ENCODE results near the gene WTAP.
A peak's percentile ranks its signal among the peaks of the same experiment; 100 is the strongest.
"Not testable (repeated sequence)": the region's sequence is repeated elsewhere in the genome, so short reads cannot be mapped to it uniquely, and the experiment has no call there.

The WTAP gene

DNA sequence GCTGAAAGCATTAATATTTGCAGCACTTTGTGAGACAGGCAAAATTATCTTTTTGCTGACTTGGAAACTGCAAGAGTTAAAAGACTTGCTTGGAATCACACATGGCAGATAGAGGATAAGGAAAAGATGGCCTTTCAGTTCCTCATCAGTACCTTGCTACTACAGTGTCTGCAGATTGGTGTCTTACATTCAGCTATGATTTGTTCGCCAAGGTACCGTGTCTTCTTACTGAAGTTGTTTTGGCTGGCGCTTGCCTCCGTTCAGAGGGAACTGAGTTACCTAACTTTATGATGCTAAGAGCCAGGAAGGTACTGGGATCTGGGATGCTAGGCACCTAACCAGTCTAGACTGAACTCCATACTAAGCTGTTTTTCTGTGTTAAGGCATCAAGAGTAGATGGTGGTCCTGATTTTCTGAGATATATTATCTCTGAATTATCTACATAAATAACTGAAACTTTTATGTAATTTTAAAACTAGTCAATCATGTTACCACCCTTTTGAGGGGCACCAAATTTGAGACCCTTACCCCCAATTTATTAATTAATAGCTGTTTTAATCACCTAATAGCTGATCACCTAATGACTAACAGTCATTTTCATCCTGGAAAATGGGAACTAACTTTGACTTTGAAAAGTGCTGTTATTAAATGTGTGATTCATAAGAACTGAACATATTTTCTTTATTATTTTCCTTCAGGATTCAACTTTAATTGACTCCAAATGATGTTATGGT lies 2.5 kb downstream of the WTAP start:
- DNase-seq (ENCODE audit: low read depth in 2 of 2) = no peak

DNA sequence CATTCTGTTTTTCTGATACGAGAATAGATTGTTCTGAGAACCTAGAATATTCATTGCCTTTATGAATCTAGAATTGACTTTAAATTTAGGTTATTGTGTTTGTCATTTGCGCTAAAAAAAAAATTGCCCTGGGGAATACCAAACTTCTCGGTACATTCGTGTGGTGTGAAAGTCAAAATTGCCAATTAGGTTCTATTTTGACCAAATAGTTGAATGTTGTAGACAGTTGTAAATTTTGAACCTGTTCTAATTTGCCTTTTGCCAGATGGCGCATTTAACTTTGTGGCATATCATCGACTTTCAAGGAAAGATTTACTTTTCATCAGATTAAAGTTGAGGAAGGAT lies 3.0 kb downstream of the WTAP start:
- no peak for DNase-seq (ENCODE audit: low read depth in 2 of 2)

DNA sequence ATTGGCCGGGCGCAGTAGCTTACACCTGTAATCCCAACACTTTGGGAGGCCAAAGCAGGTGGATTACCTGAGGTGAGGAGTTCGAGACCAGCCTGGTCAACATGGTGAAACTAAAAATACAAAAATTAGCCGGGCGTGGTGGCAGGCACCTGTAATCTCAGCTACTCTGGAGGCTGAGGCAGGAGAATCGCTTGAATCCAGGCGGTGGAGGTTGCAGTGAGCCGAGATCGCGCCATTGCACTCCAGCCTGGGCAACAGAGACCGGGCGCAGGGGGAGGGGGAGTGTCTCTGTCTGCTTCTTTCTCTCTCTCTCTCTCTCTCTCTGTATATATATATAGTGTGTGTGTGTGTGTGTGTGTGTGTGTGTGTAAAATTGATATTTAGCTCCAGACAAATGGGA lies 5.2 kb downstream of the WTAP start:
- DNase-seq (ENCODE audit: low read depth in 2 of 2) = not testable (repeated sequence)

DNA sequence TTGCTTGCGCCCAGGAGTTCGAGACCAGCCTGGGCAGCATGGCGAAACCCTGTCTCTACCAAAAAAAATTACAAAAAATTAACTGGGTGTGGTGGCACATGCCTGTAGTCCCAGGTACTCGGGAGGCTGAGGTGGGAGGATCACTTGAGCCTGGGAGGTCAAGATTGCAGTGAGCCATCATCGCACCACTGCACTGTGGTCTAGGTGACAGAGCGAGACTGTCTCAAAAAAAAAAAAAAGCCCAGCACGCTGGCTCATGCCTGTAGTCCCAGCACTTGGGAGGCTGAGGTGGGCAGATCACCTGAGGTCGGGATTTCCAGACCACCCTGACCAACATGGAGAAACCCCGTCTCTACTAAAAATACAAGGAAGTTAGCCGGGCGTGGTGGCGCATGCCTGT lies 6.1 kb downstream of the WTAP start:
- not testable (repeated sequence) for DNase-seq (ENCODE audit: low read depth in 2 of 2)

DNA sequence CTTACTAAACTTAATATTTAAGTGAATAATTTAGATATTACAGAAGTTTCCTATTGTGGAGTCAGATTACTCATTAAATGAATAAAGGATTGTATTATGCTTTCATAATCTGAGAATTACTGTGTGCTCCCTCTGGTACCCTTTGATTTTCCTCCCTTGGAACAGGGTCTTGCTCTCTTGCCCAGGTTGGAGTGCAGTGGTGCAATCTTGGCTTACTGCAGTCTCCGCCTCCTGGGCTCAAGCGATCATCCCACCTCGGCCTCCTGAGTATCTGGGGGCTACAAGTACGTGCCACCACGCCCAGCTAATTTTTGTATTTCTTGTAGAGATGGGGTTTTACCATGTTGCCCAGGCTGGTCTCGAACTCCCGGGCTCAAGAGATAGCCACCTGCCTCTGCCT lies 9.6 kb downstream of the WTAP start:
- no peak for DNase-seq (ENCODE audit: low read depth in 2 of 2)

DNA sequence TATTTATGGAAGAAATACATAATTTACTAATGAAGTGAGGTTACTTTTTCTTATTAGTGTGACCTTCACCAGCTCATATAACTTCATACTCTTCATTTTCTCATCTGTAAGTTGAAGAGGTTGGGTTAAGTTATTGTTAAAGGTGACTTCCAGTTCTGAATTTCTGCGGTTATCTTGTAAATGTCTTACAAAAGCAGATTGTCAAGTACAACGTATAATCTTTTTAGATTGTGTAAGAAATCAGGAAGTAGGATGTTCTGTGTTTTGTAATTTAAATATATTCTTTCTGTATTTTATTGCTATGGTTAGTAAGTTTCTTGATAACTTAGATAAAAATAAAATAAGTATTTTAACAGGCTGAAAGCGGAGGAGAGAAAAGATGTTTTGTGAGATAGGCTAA lies 12.0 kb downstream of the WTAP start:
- DNase-seq (ENCODE audit: low read depth in 2 of 2) = no peak

DNA sequence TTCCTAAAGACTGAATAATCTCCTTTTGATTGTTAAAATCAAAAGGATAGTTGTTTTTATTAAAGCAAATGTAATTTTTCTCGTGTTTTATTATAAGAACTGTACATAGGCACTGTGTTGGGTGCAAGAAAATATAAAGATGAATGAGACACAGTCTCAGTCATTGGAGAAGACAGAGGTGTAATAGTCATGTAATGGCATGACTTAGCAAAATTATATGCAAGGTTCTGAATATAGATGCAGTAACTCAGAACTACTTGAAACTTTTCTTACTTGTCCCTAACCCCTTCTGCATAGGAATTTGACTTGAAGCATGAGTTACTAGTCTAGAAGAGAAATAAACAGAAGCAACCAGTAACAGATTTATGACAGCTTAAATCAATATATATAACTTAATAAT lies 14.9 kb downstream of the WTAP start:
- no peak for DNase-seq (ENCODE audit: low read depth in 2 of 2)

DNA sequence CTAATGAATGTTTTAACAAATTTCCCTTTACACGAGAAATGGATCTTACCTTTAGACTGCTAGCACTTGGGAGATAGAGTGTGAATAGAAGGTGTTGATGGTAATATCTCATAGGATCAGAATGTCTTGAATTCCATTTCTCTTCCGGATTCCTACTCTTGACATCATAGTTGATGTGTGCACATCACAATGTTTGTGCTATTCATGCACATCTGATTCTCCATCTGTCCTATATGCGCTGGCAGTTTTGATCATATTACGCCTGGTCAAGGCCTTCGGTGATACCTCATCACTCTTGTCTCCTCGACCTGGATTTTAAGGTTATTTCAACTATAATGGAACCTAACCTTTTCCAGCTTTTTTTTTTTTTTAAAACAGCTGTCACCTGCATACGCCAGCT lies 17.8 kb downstream of the WTAP start:
- no peak for DNase-seq (ENCODE audit: low read depth in 2 of 2)

DNA sequence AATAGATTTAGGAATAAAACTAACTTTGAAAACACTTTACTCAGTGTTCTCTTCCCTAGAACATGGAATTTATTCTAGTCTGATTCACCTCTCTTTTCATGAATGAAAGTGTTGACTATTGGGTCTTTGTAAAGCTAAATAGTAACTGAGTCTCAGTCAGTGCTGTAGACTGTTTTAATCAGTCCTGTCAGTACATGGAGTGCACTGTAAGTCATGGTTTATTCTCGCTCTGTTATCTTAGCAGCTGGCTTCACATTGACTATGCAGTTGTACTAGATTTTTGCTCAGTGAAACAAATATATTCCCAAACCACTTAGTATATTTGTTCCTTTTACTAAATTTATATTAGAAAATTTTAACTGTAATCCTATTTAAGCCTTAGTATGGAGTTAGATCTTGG lies 19.5 kb downstream of the WTAP start:
- no peak for DNase-seq (ENCODE audit: low read depth in 2 of 2)

DNA sequence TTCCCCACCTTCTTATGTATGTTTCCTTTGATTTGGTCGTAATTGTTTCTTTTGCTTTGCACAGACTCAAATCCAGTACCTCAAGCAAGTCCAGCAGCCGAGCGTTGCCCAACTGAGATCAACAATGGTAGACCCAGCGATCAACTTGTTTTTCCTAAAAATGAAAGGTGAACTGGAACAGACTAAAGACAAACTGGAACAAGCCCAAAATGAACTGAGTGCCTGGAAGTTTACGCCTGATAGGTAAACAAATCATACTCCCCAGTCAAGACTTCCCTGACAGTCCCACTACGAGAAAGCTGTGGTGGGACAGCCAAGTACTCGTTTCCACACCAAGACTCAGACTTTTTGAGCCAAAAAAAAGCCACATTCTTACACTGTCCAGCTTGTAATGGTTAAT lies 20.8 kb downstream of the WTAP start:
- not testable (repeated sequence) for DNase-seq (ENCODE audit: low read depth in 2 of 2)

DNA sequence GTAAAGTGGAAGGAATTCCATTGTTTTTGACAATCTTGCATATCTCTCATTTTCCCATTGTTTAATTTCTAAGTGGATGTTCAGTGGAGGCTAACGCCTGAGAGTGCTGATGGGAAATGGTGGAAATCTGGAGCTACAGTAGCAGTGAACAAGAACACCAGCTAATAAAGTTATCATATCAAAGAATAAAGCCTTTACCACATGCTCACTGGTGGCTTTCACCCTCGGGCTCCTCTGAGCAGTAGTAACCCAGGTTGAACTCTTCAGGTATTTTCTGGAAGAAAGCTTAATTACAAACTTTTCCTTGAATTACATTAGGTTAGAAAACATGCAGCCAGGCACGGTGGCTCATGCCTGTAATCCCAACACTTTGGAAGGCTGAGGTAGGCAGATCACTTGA lies 24.1 kb downstream of the WTAP start:
- DNase-seq (ENCODE audit: low read depth in 2 of 2) = no peak

DNA sequence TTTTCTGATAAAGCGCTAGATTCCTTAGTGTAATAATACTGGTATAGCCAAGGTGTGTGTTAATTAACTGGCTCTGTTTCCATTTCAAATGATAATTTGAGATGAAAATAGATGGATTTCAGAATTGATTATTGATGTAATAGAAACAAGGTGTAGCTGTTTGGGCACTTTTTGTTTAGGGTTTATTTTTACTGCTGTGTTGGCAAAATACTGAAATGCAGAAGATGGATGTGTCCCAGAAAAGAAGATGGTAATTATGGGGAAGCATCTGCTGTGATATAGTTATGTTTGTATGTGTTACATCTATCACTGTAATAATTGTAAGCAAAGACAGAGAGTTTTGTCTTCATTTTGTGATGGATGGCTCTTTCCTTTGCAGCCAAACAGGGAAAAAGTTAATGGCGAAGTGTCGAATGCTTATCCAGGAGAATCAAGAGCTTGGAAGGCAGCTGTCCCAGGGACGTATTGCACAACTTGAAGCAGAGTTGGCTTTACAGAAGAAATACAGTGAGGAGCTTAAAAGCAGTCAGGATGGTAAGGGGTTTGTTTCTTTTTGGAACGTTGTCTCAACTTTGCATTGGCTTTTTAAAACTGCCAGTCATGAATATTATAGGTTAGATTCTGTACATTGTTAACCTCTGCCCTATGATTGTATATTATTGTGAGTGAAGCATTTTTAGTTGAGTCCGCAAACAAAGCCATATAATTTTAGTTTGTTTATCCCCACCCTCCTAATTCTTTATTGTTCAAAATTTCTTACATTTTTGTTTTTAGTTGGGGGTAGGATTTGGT lies 26.0 kb downstream of the WTAP start:
- no peak for DNase-seq (ENCODE audit: low read depth in 2 of 2)

DNA sequence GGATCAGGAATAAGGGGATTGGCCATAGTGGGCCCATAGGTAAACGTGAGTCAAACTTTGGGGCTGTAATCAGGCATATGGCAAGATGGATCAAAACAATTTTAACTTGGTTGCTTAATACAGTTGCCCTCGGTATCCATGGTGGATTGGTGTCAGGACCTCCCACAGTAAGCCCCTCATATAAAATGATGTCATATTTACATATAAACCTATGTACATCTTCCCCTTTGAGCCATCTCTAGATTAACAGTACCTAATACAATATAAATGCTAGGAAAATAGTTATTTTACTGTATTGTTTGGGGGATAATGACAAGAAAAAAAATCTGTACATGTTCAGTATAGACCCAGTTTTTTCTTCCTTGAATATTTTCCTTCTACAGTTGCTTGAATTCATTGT lies 27.1 kb downstream of the WTAP start:
- no peak for DNase-seq (ENCODE audit: low read depth in 2 of 2)

DNA sequence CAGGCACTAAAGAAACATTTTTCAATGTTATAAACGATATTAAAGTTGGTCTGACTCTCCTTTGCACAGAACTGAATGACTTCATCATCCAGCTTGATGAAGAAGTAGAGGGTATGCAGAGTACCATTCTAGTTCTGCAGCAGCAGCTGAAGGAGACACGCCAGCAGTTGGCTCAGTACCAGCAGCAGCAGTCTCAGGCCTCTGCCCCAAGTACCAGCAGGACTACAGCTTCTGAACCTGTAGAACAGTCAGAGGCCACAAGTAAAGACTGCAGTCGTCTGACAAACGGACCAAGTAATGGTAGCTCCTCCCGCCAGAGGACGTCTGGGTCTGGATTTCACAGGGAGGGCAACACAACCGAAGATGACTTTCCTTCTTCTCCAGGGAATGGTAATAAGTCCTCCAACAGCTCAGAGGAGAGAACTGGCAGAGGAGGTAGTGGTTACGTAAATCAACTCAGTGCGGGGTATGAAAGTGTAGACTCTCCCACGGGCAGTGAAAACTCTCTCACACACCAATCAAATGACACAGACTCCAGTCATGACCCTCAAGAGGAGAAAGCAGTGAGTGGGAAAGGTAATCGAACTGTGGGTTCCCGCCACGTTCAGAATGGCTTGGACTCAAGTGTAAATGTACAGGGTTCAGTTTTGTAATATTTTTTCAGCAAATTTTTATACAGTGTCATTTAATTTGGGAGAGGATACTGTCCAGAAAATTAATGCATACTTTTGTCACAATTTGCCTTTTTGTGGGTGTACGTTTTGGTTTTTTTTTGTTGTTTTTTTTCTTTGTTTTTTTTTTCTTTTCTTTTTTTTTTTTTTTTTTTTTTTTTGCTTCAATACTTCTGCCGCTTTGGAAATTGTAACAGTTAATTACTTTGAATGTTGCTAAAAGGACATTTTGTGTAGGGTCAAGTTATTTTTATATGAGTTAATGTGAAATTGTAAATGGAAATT lies 27.9 kb downstream of the WTAP start:
- no peak for DNase-seq (ENCODE audit: low read depth in 2 of 2)

DNA sequence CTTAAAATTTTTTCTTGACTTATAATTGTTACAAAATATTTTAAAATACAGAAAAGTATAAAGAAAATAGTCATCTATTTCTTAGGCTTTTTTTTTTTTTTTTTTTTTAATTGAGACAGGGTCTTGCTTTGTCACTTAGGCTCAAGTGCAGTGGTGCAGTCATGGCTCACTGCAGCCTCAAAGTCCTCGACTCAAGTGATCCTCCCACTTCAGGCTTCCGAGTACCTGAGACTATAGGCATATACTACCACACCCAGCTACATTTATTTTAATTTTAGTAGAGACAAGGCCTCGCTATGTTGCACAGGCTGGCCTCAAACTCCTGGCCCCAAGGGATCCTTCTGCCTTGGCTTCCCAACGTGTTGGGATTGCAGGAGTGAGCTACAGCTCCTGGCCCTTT lies 29.2 kb downstream of the WTAP start:
- DNase-seq (ENCODE audit: low read depth in 2 of 2) = no peak

DNA sequence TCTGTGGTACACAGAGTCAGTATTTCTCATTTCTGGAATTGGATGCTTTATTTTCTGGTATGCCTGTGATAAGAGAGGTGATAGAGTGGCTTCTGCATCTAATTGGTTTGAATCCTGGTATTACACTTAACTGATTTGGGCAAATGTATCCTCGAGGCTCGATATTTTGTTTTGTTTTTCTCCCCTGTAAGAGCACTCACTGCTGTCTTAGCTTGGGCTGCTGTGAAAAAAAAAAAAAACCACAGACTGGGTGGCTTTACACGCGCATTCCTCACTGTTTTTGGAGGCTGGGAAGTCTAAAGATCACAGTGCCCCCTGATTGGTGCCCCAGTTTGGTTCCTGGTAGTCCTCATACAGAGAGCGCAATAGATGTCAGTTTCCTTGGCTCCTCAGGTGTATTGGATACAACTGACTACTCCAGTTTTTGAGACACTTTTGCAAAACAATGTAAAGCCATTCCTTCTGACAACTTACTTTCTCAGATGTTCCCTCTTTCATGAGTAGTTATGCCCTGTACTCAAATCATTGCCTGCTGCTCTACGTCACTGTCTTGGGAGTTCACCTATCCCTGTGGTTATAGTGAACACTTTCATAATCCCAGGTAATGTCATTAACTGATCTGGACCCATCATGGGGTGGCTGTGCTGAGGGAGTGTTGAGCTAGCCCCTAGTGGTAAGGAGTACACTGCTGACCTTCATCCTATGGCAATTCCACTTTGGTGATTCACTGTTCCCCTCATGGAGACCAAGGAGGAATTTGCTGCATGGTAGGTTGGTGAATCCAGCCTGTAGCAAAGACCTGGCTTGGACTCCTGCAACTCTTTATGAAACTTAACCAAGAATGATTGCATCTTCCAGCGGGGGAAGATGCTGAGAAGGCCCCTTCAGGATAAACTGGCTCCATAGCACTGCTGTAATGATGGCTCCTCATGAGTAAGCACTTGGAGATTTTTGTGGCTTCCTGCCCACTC lies 31.0 kb downstream of the WTAP start:
- no peak for DNase-seq (ENCODE audit: low read depth in 2 of 2)

DNA sequence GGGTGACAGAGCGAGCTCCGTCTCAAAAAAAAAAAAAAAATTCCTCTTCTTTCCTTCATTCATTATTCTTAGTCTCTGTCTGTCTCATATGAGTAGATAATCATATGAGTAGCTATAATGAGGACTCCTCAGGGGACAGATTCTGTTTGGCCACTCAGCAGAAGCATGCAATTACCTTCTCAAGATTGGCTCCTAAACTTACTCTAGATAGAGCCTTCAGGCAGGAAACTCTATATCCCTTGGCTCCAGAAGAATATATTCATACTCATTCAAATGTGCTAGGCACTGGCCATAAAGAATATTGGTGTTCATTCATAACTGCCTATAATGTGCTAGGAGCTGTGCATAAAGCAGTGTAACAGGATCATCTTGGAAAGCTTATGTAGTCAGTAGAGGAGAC lies 32.3 kb downstream of the WTAP start:
- no peak for DNase-seq (ENCODE audit: low read depth in 2 of 2)

DNA sequence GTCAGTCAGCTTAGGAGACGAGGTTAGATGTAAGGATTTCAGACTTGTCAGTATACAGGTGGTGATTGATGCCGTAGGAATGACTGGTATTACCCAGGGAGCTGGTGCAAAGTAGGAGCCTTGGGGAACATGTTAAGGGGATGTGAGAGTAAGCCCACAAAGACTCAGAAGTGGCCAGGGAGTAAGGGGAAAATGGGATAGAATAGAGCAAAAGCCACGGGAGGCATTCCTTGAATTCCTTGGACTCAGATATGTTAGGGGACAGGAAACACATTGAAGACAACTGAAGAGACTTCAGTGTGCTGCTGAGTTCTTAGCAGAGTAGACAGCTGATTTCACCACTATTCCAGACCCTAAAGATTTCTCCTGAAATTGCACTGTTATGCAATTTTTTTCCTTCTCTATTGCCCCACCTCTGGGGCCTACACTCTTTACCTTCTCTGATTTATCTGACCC lies 33.3 kb downstream of the WTAP start:
- no peak for DNase-seq (ENCODE audit: low read depth in 2 of 2)

DNA sequence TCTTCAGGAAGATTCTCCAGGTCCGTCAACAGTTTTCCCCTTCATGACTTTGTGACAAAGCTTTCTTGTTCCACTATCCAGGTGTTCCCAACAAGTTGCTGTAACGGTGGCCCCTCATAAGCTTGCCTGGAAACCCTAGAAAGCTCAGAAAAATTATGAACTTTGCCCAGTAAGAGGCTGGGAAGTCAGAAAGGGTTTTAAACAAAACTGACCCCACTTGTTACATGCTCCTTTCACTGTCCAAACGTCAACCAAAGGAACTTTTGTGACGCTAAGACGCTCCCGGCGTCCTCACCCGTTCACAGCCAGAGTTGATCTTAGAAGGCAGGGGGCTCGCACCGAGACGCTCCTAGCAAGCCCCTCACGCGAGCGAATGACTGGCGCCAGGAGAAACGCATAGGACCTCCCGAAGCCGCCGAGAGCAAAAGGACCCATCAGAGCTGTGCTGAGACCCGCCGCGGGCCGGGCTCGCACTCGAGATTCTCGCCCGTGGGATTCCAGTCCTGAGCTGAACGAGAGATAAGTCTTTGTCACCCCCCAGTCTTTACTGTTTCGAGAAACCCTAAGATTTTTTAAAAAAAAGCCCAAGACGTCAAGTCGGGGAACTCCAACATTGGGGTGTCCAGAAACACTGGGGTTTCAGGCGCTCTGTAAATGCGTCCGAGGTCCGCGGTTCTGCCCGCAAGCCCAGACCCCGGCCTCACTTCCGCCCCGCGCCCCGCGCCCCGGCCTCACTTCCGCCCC lies 34.0 kb downstream of the WTAP start:
- DNase-seq (ENCODE audit: low read depth in 2 of 2) = peak in 1 of 2 donors; percentile 8

All from stimulated activated CD8-positive, alpha-beta memory T cell treated with anti-CD3 and anti-CD28 coated beads, Interleukin-15, amount 100 ng/mL, for 48 hours (primary cell).